HG03159 (cell line): ENCODE data around the gene TYMP.
A peak's percentile ranks its signal among the peaks of the same experiment; 100 is the strongest.

Experiments
- ATAC-seq: cut with Tn5 transposase; IDR thresholded peaks from one replicate; pipeline ENCODE4 v1.9.1; 2021; ENCODE audit warnings: mild to moderate bottlenecking, moderate library complexity; ENCODE audit not compliant: unreplicated experiment

The TYMP gene

GRCh38 chr22:50529897-50530579 is at the start of gene TYMP:
TYMP (minus strand) TSS chr22:50530012; CDS start chr22:50529709, 303 bp downstream.
- peak; percentile 21 for ATAC-seq

- no peak for ATAC-seq
These were observed 49.0 kb upstream of the TYMP start for GRCh38 chr22:50578776-50579310.

- no peak for ATAC-seq
These were observed 48.4 kb upstream of the TYMP start, which contains the start of gene CPT1B for GRCh38 chr22:50577987-50578775. CPT1B (minus strand) TSS chr22:50578427; CDS start chr22:50577915, 512 bp downstream.

- no peak for ATAC-seq
These were observed 47.8 kb upstream of the TYMP start for GRCh38 chr22:50577697-50577986.

GRCh38 chr22:50576806-50577696 is 47.2 kb upstream of the TYMP start:
- ATAC-seq: no peak

GRCh38 chr22:50576070-50576469 is 46.3 kb upstream of the TYMP start:
- ATAC-seq: no peak

- no peak for ATAC-seq
These were observed 45.7 kb upstream of the TYMP start for GRCh38 chr22:50575426-50575941.

GRCh38 chr22:50574383-50574755 is 44.6 kb upstream of the TYMP start:
- no peak for ATAC-seq

- no peak for ATAC-seq
These were observed 43.9 kb upstream of the TYMP start for GRCh38 chr22:50573491-50574382.

- no peak for ATAC-seq
These were observed 43.2 kb upstream of the TYMP start for GRCh38 chr22:50572965-50573364.

GRCh38 chr22:50571264-50572175 is 41.7 kb upstream of the TYMP start:
- no peak for ATAC-seq

- no peak for ATAC-seq
These were observed 41.0 kb upstream of the TYMP start for GRCh38 chr22:50570861-50571260.

GRCh38 chr22:50569896-50570535 is 40.2 kb upstream of the TYMP start:
- ATAC-seq: no peak

GRCh38 chr22:50569041-50569459 is 39.2 kb upstream of the TYMP start:
- ATAC-seq: no peak

GRCh38 chr22:50568626-50569025 is 38.8 kb upstream of the TYMP start:
- no peak for ATAC-seq

- ATAC-seq: no peak
These were observed 38.0 kb upstream of the TYMP start for GRCh38 chr22:50567721-50568252.

GRCh38 chr22:50564289-50564688 is 34.5 kb upstream of the TYMP start:
- no peak for ATAC-seq
